Measurements from ENCODE around the gene ARHGAP44. TPM values are rescaled to one million over a fixed set of nuclear protein-coding genes. Genes with fewer than 3 reads are reported as not detected.

Gene ARHGAP44
- total and polyA plus RNA-seq, 2 experiments from 2014 or later, result 5.8 to 16.4 TPM

- no peak for TF ChIP-seq ZNF114 (CRISPR knock-in tag; IDR thresholded peaks at IDR 0.05)
- TF ChIP-seq EZH2 (IDR thresholded peaks at IDR 0.05; ENCODE audit: low read depth, unreplicated experiment), result no peak
- no peak for TF ChIP-seq CREB1 (CRISPR knock-in tag; IDR thresholded peaks at IDR 0.05; ENCODE audit: low read depth)
- TF ChIP-seq REST (IDR thresholded peaks at IDR 0.05; ENCODE audit: unreplicated experiment), result no peak
- no peak for TF ChIP-seq JUNB (IDR thresholded peaks at IDR 0.05; ENCODE audit: unreplicated experiment)
- no peak for TF ChIP-seq ZNF462 (CRISPR knock-in tag; IDR thresholded peaks at IDR 0.05)
- TF ChIP-seq STAT1 (IDR thresholded peaks at IDR 0.05; ENCODE audit: unreplicated experiment), result no peak
- no peak for TF ChIP-seq ETS1 (IDR thresholded peaks at IDR 0.05)
- TF ChIP-seq CTCF (conservative IDR thresholded peaks at IDR 0.05; ENCODE audit: low read depth in 2 of 2), result no peak
- TF ChIP-seq NANOG (IDR thresholded peaks at IDR 0.05; ENCODE audit: borderline replicate concordance), result no peak
- TF ChIP-seq ZNF331 (CRISPR knock-in tag; IDR thresholded peaks at IDR 0.05; ENCODE audit: low read depth), result no peak
- no peak for TF ChIP-seq EZH2phosphoT487 (IDR thresholded peaks at IDR 0.05; ENCODE audit: unreplicated experiment)
- no peak for TF ChIP-seq POLR2AphosphoS5 (IDR thresholded peaks at IDR 0.05; ENCODE audit: low read depth)
- ATAC-seq (no peak), DNase-seq (ENCODE audit: low spot score) (no peak)
- Mint-ChIP-seq H3K9me3 (peaks cover 8% of the 10 kb centered on the region; the same call in 2 of the 3 replicates), H3K4me1 (no peaks in the 10 kb centered on the region; the same call in 2 of the 3 replicates), H3K27me3 (ENCODE audit: insufficient read depth, low read depth, poor library complexity) (no peaks in the 10 kb centered on the region), H3K27ac (no peak overlapping the region), H3K4me3 (no peak overlapping the region), H3K36me3 (ENCODE audit: low read depth) (peaks cover 12% of the 10 kb centered on the region)
- Histone ChIP-seq H2AFZ (no peak overlapping the region), H3K27me3 (ENCODE audit: insufficient read depth) (no peaks in the 10 kb centered on the region), H3K4me1 (ENCODE audit: insufficient read depth) (no peaks in the 10 kb centered on the region), H3K4me3 (no peak overlapping the region), H3K36me3 (ENCODE audit: insufficient read depth) (0 out of 2 replicates have a peak, but pooled peaks cover 5% of the 10 kb centered on the region), H4K20me1 (replicated peaks; ENCODE audit: insufficient read depth) (peaks cover 10% of the 10 kb centered on the region), H3K9me2 (ENCODE audit: insufficient read depth) (0 out of 2 replicates have a peak, but pooled peaks cover 3% of the 10 kb centered on the region), H3K79me2 (replicated peaks; ENCODE audit: insufficient read depth) (peaks cover 32% of the 10 kb centered on the region), H3K27ac (ENCODE audit: low read depth) (no peak overlapping the region), H3F3A (replicated peaks; ENCODE audit: low read depth) (no peaks in the 10 kb centered on the region), H3K4me2 (0 out of 2 replicates have a peak overlapping the region, but pooled peaks have one; percentile 14)
Measured at GRCh38 chr17:12842936-12843335, 53.6 kb downstream of the ARHGAP44 start.

Data from GM23338 (cell line).